ENCODE measurements around the gene NDUFA6. TPM values are rescaled to one million over a fixed set of nuclear protein-coding genes. Genes with fewer than 3 reads are reported as not detected.
"Not testable (repeated sequence)": the region's sequence is repeated elsewhere in the genome, so short reads cannot be mapped to it uniquely, and the experiment has no call there.

NDUFA6 gene
- polyA plus RNA-seq, 2 of the 4 experiments (the other 2 are of a cell fraction): 79.1 to 99.0 TPM

GRCh38 chr22:42138972-42139371 is 48.4 kb upstream of the NDUFA6 start:
- WGBS (ENCODE audit: missing lambda C conversion rate): 93% methylated on average over 2 of the region's 2 CpGs
- TF ChIP-seq EHF (CRISPR knock-in tag; IDR thresholded peaks at IDR 0.05) (no peak), CBX2 (IDR thresholded peaks at IDR 0.05; ENCODE audit: borderline replicate concordance, low read depth) (no peak), SMC3 (IDR thresholded peaks at IDR 0.05) (no peak), JUNB (IDR thresholded peaks at IDR 0.05) (no peak), RNF2 (IDR thresholded peaks at IDR 0.05; ENCODE audit: borderline replicate concordance, low read depth) (no peak), ESRRA (IDR thresholded peaks at IDR 0.05; ENCODE audit: borderline replicate concordance, low read length) (no peak), HES2 (IDR thresholded peaks at IDR 0.05) (no peak), ATOH8 (CRISPR knock-in tag; IDR thresholded peaks at IDR 0.05; ENCODE audit: low read depth) (no peak), SREBF2 (IDR thresholded peaks at IDR 0.05) (no peak), BHLHE40 (IDR thresholded peaks at IDR 0.05; ENCODE audit: low read depth, low read length) (no peak), HOXB5 (CRISPR knock-in tag; IDR thresholded peaks at IDR 0.05) (no peak), POLR2AphosphoS2 (conservative IDR thresholded peaks at IDR 0.05; ENCODE audit: low read length) (no peak), GATA3 (IDR thresholded peaks at IDR 0.05; ENCODE audit: borderline replicate concordance) (no peak), HOXA7 (CRISPR knock-in tag; IDR thresholded peaks at IDR 0.05) (no peak)
- POLR2A ChIA-PET: no interaction called here
- H3K4me1 ChIP-seq: no peaks in the 10 kb centered on the region
- no peak overlapping the region for H3K4me3 ChIP-seq
- H3K4me2 ChIP-seq: no peak overlapping the region
- ATAC-seq (no peak), DNase-seq (ENCODE audit: low read depth in 1 of 2, low spot score in 1 of 2) (no peak), FAIRE-seq (no peak)
- CTCF ChIA-PET: interaction anchor here (0.6 kb wide), 1 partner anchor 347 kb away, joined by 3 read pairs; no protein-coding TSS in a partner anchor
- no peaks in the 10 kb centered on the region for H3K9me3 ChIP-seq
- H3K27ac ChIP-seq: no peak overlapping the region

GRCh38 chr22:42138122-42138770 is 47.7 kb upstream of the NDUFA6 start:
- TF ChIP-seq HMGXB4 (CRISPR knock-in tag; IDR thresholded peaks at IDR 0.05; ENCODE audit: borderline replicate concordance): no peak
- TF ChIP-seq MAZ (IDR thresholded peaks at IDR 0.05; ENCODE audit: borderline replicate concordance, low read depth, low read length): no peak
- TF ChIP-seq FOSB (CRISPR knock-in tag; IDR thresholded peaks at IDR 0.05): no peak
- no peak for TF ChIP-seq MAX (IDR thresholded peaks at IDR 0.05)
- no peak for TF ChIP-seq E2F6 (IDR thresholded peaks at IDR 0.05; ENCODE audit: borderline replicate concordance, low read depth)
- no peaks in the 10 kb centered on the region for H3K4me1 ChIP-seq
- H3K27ac ChIP-seq: no peak overlapping the region
- no peak for DNase-seq (ENCODE audit: low read depth in 1 of 2, low spot score in 1 of 2)
- no peak for FAIRE-seq
- H3K9me3 ChIP-seq: no peaks in the 10 kb centered on the region
- H3K4me3 ChIP-seq: no peak overlapping the region
- POLR2A ChIA-PET: no interaction called here
- CTCF ChIA-PET: no interaction called here
- no peak overlapping the region for H3K4me2 ChIP-seq
- ATAC-seq: no peak
- 100% methylated on average over 1 of the region's 31 CpGs for WGBS (ENCODE audit: missing lambda C conversion rate)

- H3K9me3 ChIP-seq; H3K4me1 ChIP-seq; ATAC-seq; FAIRE-seq; H3K4me2 ChIP-seq; H3K4me3 ChIP-seq; POLR2A ChIA-PET; CTCF ChIA-PET; H3K27ac ChIP-seq; DNase-seq (ENCODE audit: low read depth in 1 of 2, low spot score in 1 of 2): not testable (repeated sequence)
- WGBS (ENCODE audit: missing lambda C conversion rate): no CpG with 5 or more reads among the region's 4 CpGs
Observed at GRCh38 chr22:42135688-42136087, 45.1 kb upstream of the NDUFA6 start.

All from A549 (cell line).